HG02885 (cell line): ENCODE data around the gene DCC.

Experiments
- ATAC-seq: cut with Tn5 transposase; IDR thresholded peaks from one replicate; pipeline ENCODE4 v1.9.1; 2021; ENCODE audit warnings: mild to moderate bottlenecking; ENCODE audit not compliant: unreplicated experiment, poor library complexity

DCC gene

GRCh38 chr18:52481116-52481515 is 141.1 kb downstream of the DCC start:
- ATAC-seq, result no peak

- ATAC-seq, result no peak
Measured at GRCh38 chr18:52484977-52485376, 145.0 kb downstream of the DCC start.

GRCh38 chr18:52486052-52486451 is 146.1 kb downstream of the DCC start:
- ATAC-seq, result no peak

GRCh38 chr18:52489396-52490306 is 149.7 kb downstream of the DCC start:
- ATAC-seq, result no peak

GRCh38 chr18:52496426-52496825 is 156.4 kb downstream of the DCC start:
- ATAC-seq, result no peak

GRCh38 chr18:52499016-52499415 is 159.0 kb downstream of the DCC start:
- no peak for ATAC-seq

- ATAC-seq, result no peak
Measured at GRCh38 chr18:52499644-52500043, 159.6 kb downstream of the DCC start.

GRCh38 chr18:52504589-52504988 is 164.6 kb downstream of the DCC start:
- ATAC-seq, result no peak

- no peak for ATAC-seq
Measured at GRCh38 chr18:52510139-52510538, 170.1 kb downstream of the DCC start.

GRCh38 chr18:52518086-52518485 is 178.1 kb downstream of the DCC start:
- no peak for ATAC-seq

GRCh38 chr18:52519021-52519420 is 179.0 kb downstream of the DCC start:
- no peak for ATAC-seq

- ATAC-seq, result no peak
Measured at GRCh38 chr18:52523566-52523965, 183.6 kb downstream of the DCC start.

GRCh38 chr18:52531836-52532235 is 191.8 kb downstream of the DCC start:
- no peak for ATAC-seq

GRCh38 chr18:52536039-52536438 is 196.0 kb downstream of the DCC start:
- no peak for ATAC-seq

GRCh38 chr18:52537261-52537660 is 197.3 kb downstream of the DCC start:
- no peak for ATAC-seq

GRCh38 chr18:52541056-52541455 is 201.1 kb downstream of the DCC start:
- ATAC-seq, result no peak

GRCh38 chr18:52544086-52544485 is 204.1 kb downstream of the DCC start:
- ATAC-seq, result no peak

- ATAC-seq, result no peak
Measured at GRCh38 chr18:52546686-52547346, 206.8 kb downstream of the DCC start.

- no peak for ATAC-seq
Measured at GRCh38 chr18:52553441-52553840, 213.4 kb downstream of the DCC start.

- no peak for ATAC-seq
Measured at GRCh38 chr18:52554180-52554579, 214.2 kb downstream of the DCC start.

- no peak for ATAC-seq
Measured at GRCh38 chr18:52567360-52567759, 227.4 kb downstream of the DCC start.

- no peak for ATAC-seq
Measured at GRCh38 chr18:52569492-52569891, 229.5 kb downstream of the DCC start.
